ENCODE data around the gene CD22. TPM values are rescaled to one million over a fixed set of nuclear protein-coding genes. Genes with fewer than 3 reads are reported as not detected.

CD22 gene
- total and polyA plus RNA-seq, 2 donors (not counting 1 experiment from before 2014, with no cell fraction given) = 0.15 to 1.2 TPM

DNA sequence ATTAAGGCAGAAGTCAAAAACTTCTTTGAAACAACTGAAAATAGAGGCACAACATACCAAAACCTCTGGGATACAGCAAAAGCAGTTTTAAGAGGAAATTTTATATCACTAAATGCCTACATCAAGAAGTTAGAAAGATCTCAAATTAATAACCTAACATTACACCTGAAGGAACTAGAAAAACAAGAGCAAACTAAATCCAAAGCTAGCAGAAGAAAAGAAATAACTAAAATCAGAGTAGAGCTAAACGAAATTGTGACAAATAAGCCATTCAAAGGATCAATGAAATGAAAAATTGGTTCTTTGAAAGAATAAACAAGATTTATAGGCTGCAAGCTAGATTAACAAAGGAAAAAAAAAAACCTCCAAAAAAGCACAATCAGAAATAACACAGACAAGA lies 39.4 kb downstream of the CD22 start:
- H4K20me1 ChIP-seq (ENCODE audit: control insufficient read depth, extremely low read depth, insufficient read depth, low read length) = no peaks in the 10 kb centered on the region
- no peak overlapping the region for H3K4me2 ChIP-seq (ENCODE audit: extremely low read depth, insufficient read depth, low read length)
- H3K79me2 ChIP-seq (ENCODE audit: control insufficient read depth, insufficient read depth, low read length) = no peaks in the 10 kb centered on the region
- H3K36me3 ChIP-seq (ENCODE audit: control insufficient read depth, insufficient read depth, low read length) = no peaks in the 10 kb centered on the region
- H3K9me3 ChIP-seq (ENCODE audit: control insufficient read depth, insufficient read depth, low read depth, low read length) = no peaks in the 10 kb centered on the region
- no peaks in the 10 kb centered on the region for H3K4me1 ChIP-seq (ENCODE audit: control insufficient read depth, extremely low read depth, insufficient read depth, low read length)
- H3K9ac ChIP-seq (ENCODE audit: insufficient read depth, low read length) = no peak overlapping the region
- TF ChIP-seq EZH2 (IDR thresholded peaks at IDR 0.05; ENCODE audit: low read length, missing control alignments) = no peak
- TF ChIP-seq, protein P1, sequence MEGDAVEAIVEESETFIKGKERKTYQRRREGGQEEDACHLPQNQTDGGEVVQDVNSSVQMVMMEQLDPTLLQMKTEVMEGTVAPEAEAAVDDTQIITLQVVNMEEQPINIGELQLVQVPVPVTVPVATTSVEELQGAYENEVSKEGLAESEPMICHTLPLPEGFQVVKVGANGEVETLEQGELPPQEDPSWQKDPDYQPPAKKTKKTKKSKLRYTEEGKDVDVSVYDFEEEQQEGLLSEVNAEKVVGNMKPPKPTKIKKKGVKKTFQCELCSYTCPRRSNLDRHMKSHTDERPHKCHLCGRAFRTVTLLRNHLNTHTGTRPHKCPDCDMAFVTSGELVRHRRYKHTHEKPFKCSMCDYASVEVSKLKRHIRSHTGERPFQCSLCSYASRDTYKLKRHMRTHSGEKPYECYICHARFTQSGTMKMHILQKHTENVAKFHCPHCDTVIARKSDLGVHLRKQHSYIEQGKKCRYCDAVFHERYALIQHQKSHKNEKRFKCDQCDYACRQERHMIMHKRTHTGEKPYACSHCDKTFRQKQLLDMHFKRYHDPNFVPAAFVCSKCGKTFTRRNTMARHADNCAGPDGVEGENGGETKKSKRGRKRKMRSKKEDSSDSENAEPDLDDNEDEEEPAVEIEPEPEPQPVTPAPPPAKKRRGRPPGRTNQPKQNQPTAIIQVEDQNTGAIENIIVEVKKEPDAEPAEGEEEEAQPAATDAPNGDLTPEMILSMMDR (conservative IDR thresholded peaks at IDR 0.05 in 1 of 2, IDR thresholded peaks at IDR 0.05 in 1 of 2; ENCODE audit: low read depth in 1 of 2, low read length in 2 of 2) = no peak
- no peak overlapping the region for H3K27ac ChIP-seq (ENCODE audit: insufficient read depth, low read length)
- no peak overlapping the region for H3K4me3 ChIP-seq (replicated peaks in 1 of 4; ENCODE audit: control extremely low read depth in 1 of 4, insufficient read depth in 1 of 4, low read depth in 3 of 4, low read length in 4 of 4)
- DNase-seq (ENCODE audit: low read depth in 2 of 2) = no peak
- H2AFZ ChIP-seq (ENCODE audit: low read length) = no peak overlapping the region
- H3K27me3 ChIP-seq (ENCODE audit: control insufficient read depth, insufficient read depth, low read length) = no peaks in the 10 kb centered on the region

DNA sequence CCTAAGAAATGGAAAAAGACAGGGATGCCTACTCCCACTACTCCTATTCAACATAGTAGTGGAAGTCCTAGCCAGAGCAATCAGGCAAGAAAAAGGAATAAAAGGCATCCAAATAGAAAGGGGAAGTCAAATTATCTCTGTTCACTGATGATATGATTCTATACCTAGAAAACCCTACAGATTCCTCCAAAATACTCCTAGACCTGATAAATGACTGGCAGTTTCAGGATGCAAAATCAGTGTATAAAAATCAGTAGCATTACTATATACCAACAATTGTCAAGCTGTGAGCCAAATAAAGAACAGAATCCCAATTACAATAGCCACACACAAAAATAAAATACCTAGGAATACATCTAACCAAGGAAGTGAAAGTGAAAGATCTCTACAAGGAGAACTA lies 40.5 kb downstream of the CD22 start:
- TF ChIP-seq, protein P1 (conservative IDR thresholded peaks at IDR 0.05 in 1 of 2, IDR thresholded peaks at IDR 0.05 in 1 of 2; ENCODE audit: low read depth in 1 of 2, low read length in 2 of 2) = no peak
- no peak for TF ChIP-seq EZH2 (IDR thresholded peaks at IDR 0.05; ENCODE audit: low read length, missing control alignments)
- Histone ChIP-seq H3K4me2 (ENCODE audit: extremely low read depth, insufficient read depth, low read length) (no peak overlapping the region), H3K9me3 (ENCODE audit: control insufficient read depth, insufficient read depth, low read depth, low read length) (no peaks in the 10 kb centered on the region), H3K4me3 (replicated peaks in 1 of 4; ENCODE audit: control extremely low read depth in 1 of 4, insufficient read depth in 1 of 4, low read depth in 3 of 4, low read length in 4 of 4) (no peak overlapping the region), H3K4me1 (ENCODE audit: control insufficient read depth, extremely low read depth, insufficient read depth, low read length) (no peaks in the 10 kb centered on the region), H3K79me2 (ENCODE audit: control insufficient read depth, insufficient read depth, low read length) (no peaks in the 10 kb centered on the region), H3K27me3 (ENCODE audit: control insufficient read depth, insufficient read depth, low read length) (no peaks in the 10 kb centered on the region), H3K9ac (ENCODE audit: insufficient read depth, low read length) (no peak overlapping the region), H4K20me1 (ENCODE audit: control insufficient read depth, extremely low read depth, insufficient read depth, low read length) (no peaks in the 10 kb centered on the region), H3K27ac (ENCODE audit: insufficient read depth, low read length) (no peak overlapping the region), H3K36me3 (ENCODE audit: control insufficient read depth, insufficient read depth, low read length) (no peaks in the 10 kb centered on the region), H2AFZ (ENCODE audit: low read length) (no peak overlapping the region)
- DNase-seq (ENCODE audit: low read depth in 2 of 2) = no peak

DNA sequence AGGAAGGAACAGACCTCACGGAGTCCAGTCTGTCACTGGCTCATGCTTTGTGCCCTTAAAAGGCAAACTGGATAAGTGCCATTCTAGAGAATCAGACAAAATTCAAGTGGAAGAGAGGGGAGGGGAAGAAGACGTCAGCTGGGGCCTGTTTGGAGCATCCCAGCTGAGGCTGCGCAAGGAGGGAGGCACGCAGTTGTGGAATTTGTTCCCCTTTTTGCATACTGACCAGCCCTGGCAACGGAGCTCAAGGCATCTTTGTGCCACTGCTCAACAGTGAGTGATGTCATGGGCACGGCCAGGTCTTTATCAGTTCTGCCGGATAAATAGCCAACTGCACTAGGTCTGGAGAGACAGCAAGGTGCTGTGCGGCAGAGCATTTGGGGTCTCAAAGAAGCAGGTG lies 41.7 kb downstream of the CD22 start, which contains the start of gene GPR42:
Gene GPR42, plus strand, starts transcription at position 347 of the 400 bp plus-strand sequence. CDS start 292 bp downstream, outside the sequence.
- H3K36me3 ChIP-seq (ENCODE audit: control insufficient read depth, insufficient read depth, low read length) = no peaks in the 10 kb centered on the region
- no peak within 1 kb of the TSS for H2AFZ ChIP-seq (ENCODE audit: low read length)
- H3K79me2 ChIP-seq (ENCODE audit: control insufficient read depth, insufficient read depth, low read length) = no peaks in the 10 kb centered on the region
- no peaks in the 10 kb centered on the region for H4K20me1 ChIP-seq (ENCODE audit: control insufficient read depth, extremely low read depth, insufficient read depth, low read length)
- no peak within 1 kb of the TSS for H3K9ac ChIP-seq (ENCODE audit: insufficient read depth, low read length)
- no peak within 1 kb of the TSS for H3K27ac ChIP-seq (ENCODE audit: insufficient read depth, low read length)
- H3K4me2 ChIP-seq (ENCODE audit: extremely low read depth, insufficient read depth, low read length) = no peak within 1 kb of the TSS
- DNase-seq (ENCODE audit: low read depth in 2 of 2) = no peak
- no peaks in the 10 kb centered on the region for H3K9me3 ChIP-seq (ENCODE audit: control insufficient read depth, insufficient read depth, low read depth, low read length)
- no peak within 1 kb of the TSS for H3K4me3 ChIP-seq (replicated peaks in 1 of 4; ENCODE audit: control extremely low read depth in 1 of 4, insufficient read depth in 1 of 4, low read depth in 3 of 4, low read length in 4 of 4)
- no peak for TF ChIP-seq EZH2 (IDR thresholded peaks at IDR 0.05; ENCODE audit: low read length, missing control alignments)
- TF ChIP-seq, protein P1 (conservative IDR thresholded peaks at IDR 0.05 in 1 of 2, IDR thresholded peaks at IDR 0.05 in 1 of 2; ENCODE audit: low read depth in 1 of 2, low read length in 2 of 2) = no peak
- H3K4me1 ChIP-seq (ENCODE audit: control insufficient read depth, extremely low read depth, insufficient read depth, low read length) = no peaks in the 10 kb centered on the region
- no peaks in the 10 kb centered on the region for H3K27me3 ChIP-seq (ENCODE audit: control insufficient read depth, insufficient read depth, low read length)

Measured in fibroblast of lung (primary cell).